ENCODE measurements around the gene SFT2D3. TPM values are rescaled to one million over a fixed set of nuclear protein-coding genes. Genes with fewer than 3 reads are reported as not detected.

SFT2D3 gene
- total and polyA plus RNA-seq, 2 experiments from 2014 or later, result 1.6 to 10.7 TPM

DNA sequence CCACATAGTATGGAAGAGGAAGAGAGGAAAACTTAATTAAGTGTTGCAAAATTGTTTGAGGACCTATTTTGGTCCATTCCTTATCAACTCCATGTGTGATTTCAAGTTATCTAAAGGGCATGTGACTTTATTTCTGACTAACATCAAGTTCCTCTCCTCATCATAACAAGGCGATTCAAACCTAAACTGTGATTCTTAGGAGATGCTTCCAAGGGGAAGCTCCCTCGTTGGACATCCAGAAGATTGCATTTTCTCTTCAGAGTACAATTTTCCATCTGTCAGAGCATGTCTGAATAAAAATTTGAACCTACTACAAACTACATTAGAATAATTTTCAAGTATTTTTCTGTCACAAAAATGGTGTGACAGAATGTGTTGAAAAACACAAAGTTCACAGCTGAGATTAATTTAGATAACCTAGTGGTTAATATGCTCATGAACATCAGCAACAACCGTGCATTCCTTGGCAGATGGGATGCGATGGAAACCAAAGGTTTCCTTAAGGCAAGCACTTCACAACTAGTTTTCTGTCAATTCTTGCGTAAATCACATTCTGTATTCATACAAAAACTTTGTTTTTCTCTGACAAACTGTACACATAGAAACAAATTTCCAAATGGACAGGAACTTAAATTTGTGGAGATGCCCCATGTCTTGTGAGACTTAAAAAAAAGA lies 4.2 kb downstream of the SFT2D3 start:
- Histone ChIP-seq H3K36me3 (replicated peaks; ENCODE audit: insufficient read depth, low read depth) (no peaks in the 10 kb centered on the region), H3K79me2 (peaks cover 26% of the 10 kb centered on the region), H4K20me1 (ENCODE audit: insufficient read depth, poor library complexity, severe bottlenecking) (peaks cover 10% of the 10 kb centered on the region), H3K9me2 (replicated peaks; ENCODE audit: insufficient read depth) (no peaks in the 10 kb centered on the region), H2AFZ (no peak overlapping the region), H3K4me2 (no peak overlapping the region), H3K27me3 (no peaks in the 10 kb centered on the region), H3K4me3 (no peak overlapping the region), H3K4me1 (ENCODE audit: insufficient read depth) (peaks cover 13% of the 10 kb centered on the region), H3K27ac (peak overlapping the region; percentile 26), H3K9me3 (ENCODE audit: low read depth) (no peaks in the 10 kb centered on the region)
- TF ChIP-seq, protein P1, sequence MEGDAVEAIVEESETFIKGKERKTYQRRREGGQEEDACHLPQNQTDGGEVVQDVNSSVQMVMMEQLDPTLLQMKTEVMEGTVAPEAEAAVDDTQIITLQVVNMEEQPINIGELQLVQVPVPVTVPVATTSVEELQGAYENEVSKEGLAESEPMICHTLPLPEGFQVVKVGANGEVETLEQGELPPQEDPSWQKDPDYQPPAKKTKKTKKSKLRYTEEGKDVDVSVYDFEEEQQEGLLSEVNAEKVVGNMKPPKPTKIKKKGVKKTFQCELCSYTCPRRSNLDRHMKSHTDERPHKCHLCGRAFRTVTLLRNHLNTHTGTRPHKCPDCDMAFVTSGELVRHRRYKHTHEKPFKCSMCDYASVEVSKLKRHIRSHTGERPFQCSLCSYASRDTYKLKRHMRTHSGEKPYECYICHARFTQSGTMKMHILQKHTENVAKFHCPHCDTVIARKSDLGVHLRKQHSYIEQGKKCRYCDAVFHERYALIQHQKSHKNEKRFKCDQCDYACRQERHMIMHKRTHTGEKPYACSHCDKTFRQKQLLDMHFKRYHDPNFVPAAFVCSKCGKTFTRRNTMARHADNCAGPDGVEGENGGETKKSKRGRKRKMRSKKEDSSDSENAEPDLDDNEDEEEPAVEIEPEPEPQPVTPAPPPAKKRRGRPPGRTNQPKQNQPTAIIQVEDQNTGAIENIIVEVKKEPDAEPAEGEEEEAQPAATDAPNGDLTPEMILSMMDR (IDR thresholded peaks at IDR 0.05; ENCODE audit: poor library complexity), result no peak
- TF ChIP-seq EZH2phosphoT487 (IDR thresholded peaks at IDR 0.05; ENCODE audit: low read depth, severe bottlenecking, unreplicated experiment) (no peak), EZH2 (IDR thresholded peaks at IDR 0.05; ENCODE audit: borderline replicate concordance) (no peak)
- 83% methylated on average over 5 of the region's 5 CpGs for WGBS (ENCODE audit: low lambda C conversion rate, missing lambda C conversion rate)
- DNase-seq (ENCODE audit: low spot score), result no peak

DNA sequence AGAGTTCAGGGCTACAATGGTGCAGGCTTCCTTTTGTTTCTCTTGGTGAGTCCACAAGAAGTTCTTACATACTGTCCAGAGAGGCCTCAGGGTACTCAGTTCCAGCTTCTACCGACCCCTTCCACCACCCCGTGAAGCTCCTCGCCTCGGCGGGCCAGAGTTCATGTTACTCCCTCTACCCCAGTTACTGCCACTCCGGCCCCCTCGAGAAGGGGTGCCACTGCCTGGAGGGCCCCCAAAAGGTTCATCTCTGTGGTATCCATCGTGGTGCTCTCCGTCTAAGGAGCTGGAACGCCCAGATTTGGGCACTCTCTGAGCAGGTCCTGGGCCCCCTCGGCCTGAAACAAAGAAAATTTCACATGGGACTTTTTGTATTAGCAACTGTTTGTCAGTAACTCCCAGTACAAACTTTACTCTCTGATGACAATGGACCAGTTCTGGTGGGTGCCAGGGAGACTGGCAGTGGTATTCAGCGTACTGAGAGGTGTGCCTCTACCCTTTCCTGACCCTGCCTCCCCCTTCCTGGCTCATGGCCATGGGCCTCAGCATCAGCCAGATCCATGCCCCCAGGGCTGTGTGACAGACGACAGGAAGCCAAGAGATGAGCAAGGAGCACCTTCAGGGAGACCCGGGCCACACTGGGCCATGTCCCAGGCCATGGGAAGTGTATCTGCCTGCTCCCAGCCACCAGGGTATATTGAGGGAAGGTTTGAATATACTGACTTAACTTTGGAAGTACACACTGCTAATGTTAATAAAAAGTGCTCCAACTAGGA lies 5.1 kb downstream of the SFT2D3 start:
- Histone ChIP-seq H3K9me3 (ENCODE audit: low read depth) (no peaks in the 10 kb centered on the region), H4K20me1 (ENCODE audit: insufficient read depth, poor library complexity, severe bottlenecking) (peaks cover 10% of the 10 kb centered on the region), H3K4me1 (ENCODE audit: insufficient read depth) (peaks cover 9% of the 10 kb centered on the region), H3K9me2 (replicated peaks; ENCODE audit: insufficient read depth) (no peaks in the 10 kb centered on the region), H3K4me3 (no peak overlapping the region), H3K27me3 (no peaks in the 10 kb centered on the region), H2AFZ (no peak overlapping the region), H3K36me3 (replicated peaks; ENCODE audit: insufficient read depth, low read depth) (no peaks in the 10 kb centered on the region), H3K79me2 (peaks cover 26% of the 10 kb centered on the region), H3K27ac (no peak overlapping the region), H3K4me2 (no peak overlapping the region)
- WGBS (ENCODE audit: low lambda C conversion rate, missing lambda C conversion rate), result 95% methylated on average over 14 of the region's 14 CpGs
- TF ChIP-seq, protein P1 (IDR thresholded peaks at IDR 0.05; ENCODE audit: poor library complexity), result no peak
- TF ChIP-seq EZH2 (IDR thresholded peaks at IDR 0.05; ENCODE audit: borderline replicate concordance) (no peak), EZH2phosphoT487 (IDR thresholded peaks at IDR 0.05; ENCODE audit: low read depth, severe bottlenecking, unreplicated experiment) (no peak)
- no peak for DNase-seq (ENCODE audit: low spot score)

DNA sequence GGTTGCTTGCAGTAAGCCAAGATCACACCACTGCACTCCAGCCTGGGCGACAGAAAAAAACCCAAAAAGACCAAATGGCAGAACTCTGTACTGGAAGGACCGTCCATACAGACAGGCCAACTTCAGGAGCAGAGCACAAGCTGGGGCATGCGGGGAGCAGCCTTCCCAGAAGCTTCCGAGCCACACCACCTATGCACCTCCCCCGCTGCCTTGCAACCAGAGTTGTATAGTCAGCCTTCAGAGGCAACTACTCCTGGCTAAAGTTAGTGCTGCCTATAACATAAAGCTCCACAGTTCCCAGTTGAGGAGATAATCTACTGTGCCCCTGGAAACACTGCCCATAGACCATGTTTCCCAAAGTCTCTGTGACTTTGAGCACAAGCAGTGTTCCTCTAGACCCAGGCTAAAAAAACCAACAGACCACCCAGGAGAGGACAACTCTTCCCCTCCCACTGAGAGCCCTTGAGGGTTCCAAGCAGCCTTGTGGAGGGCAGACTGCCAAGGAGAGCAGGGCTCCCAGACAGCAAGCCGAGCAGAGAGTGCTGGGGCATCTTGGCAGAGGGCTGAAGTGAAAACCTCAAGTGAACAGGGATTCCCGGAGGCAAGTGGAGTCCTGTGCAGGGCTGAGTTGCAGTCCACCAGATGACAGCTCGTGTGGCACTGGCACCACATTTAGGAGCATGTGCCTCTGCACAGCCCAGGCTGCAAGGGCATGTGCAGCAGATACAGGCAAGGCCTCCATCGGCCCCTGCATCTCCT lies 6.8 kb downstream of the SFT2D3 start:
- no peaks in the 10 kb centered on the region for H3K9me3 ChIP-seq (ENCODE audit: low read depth)
- H3K4me2 ChIP-seq, result no peak overlapping the region
- H3K9me2 ChIP-seq (replicated peaks; ENCODE audit: insufficient read depth), result no peaks in the 10 kb centered on the region
- DNase-seq (ENCODE audit: low spot score), result no peak
- H3K27me3 ChIP-seq, result no peaks in the 10 kb centered on the region
- WGBS (ENCODE audit: low lambda C conversion rate, missing lambda C conversion rate), result 90% methylated on average over 9 of the region's 9 CpGs
- peaks cover under 1% of the 10 kb centered on the region for H3K4me1 ChIP-seq (ENCODE audit: insufficient read depth)
- H3K27ac ChIP-seq, result no peak overlapping the region
- peaks cover 17% of the 10 kb centered on the region for H3K79me2 ChIP-seq
- H4K20me1 ChIP-seq (ENCODE audit: insufficient read depth, poor library complexity, severe bottlenecking), result peaks cover 4% of the 10 kb centered on the region
- H3K4me3 ChIP-seq, result no peak overlapping the region
- no peak overlapping the region for H2AFZ ChIP-seq
- no peaks in the 10 kb centered on the region for H3K36me3 ChIP-seq (replicated peaks; ENCODE audit: insufficient read depth, low read depth)
- TF ChIP-seq, protein P1 (IDR thresholded peaks at IDR 0.05; ENCODE audit: poor library complexity), result no peak
- no peak for TF ChIP-seq EZH2phosphoT487 (IDR thresholded peaks at IDR 0.05; ENCODE audit: low read depth, severe bottlenecking, unreplicated experiment)
- TF ChIP-seq EZH2 (IDR thresholded peaks at IDR 0.05; ENCODE audit: borderline replicate concordance), result no peak
